H1 (cell line): ENCODE results near the gene RNF44. TPM values are rescaled to one million over a fixed set of nuclear protein-coding genes. Genes with fewer than 3 reads are reported as not detected.

Experiments used
- CTCF ChIA-PET: fragments of 300-600 bp; sonication (Branson Sonifier 250); formaldehyde crosslinking; loops from one replicate; lab custom pipeline; 2021; ENCODE audit not compliant: partially characterized antibody; lab: Charles Lee
- POLR2A ChIA-PET: fragments of 300-600 bp; sonication (Branson Sonifier 250); formaldehyde crosslinking; loops from one replicate; lab custom pipeline; 2021; ENCODE audit warnings: inconsistent platforms; ENCODE audit not compliant: partially characterized antibody; lab: Charles Lee
- DNase-seq, 2 experiments: peaks; one replicate each; pipeline versions ENCODE4 v3.0.0 to v3.0.0-alpha.2; 2010 to 2022; ENCODE audit warnings: low spot score in 2 of 2, low read depth in 1 of 2, mixed read lengths in 1 of 2
- FAIRE-seq: peaks from 2 replicates; lab custom pipeline; 2011; peaks lifted over from hg19 to GRCh38; lab: Jason Lieb, UNC
- H2AFZ ChIP-seq: 2 replicates; pipeline ENCODE4 v1.8.1; 2012; ENCODE audit warnings: low read length, inconsistent platforms
- H2AK5ac ChIP-seq: 2 replicates; pipeline ENCODE4 v1.6.1; 2013; ENCODE audit warnings: low read depth, low read length
- H2BK120ac ChIP-seq: replicated peaks from 2 replicates; pipeline ENCODE3; 2013; ENCODE audit warnings: low read depth, low read length, inconsistent platforms
- H2BK12ac ChIP-seq: 2 replicates; pipeline ENCODE4 v1.6.1; 2013; ENCODE audit warnings: low read depth, low read length
- H2BK15ac ChIP-seq: 2 replicates; pipeline ENCODE4 v1.6.1; 2013; ENCODE audit warnings: low read length
- H2BK20ac ChIP-seq: 2 replicates; pipeline ENCODE4 v1.6.1; 2013; ENCODE audit warnings: low read length
- H2BK5ac ChIP-seq: 2 replicates; pipeline ENCODE4 v1.6.1; 2013; ENCODE audit warnings: low read depth, low read length
- H3K14ac ChIP-seq: 2 replicates; pipeline ENCODE4 v1.6.1; 2013; ENCODE audit warnings: inconsistent platforms; ENCODE audit not compliant: insufficient read length
- H3K18ac ChIP-seq: 2 replicates; pipeline ENCODE4 v1.6.1; 2013; ENCODE audit warnings: low read length; ENCODE audit errors: extremely low read depth
- H3K23ac ChIP-seq: 2 replicates; pipeline ENCODE4 v1.6.1; 2013; ENCODE audit warnings: inconsistent platforms; ENCODE audit not compliant: insufficient read length
- H3K23me2 ChIP-seq: 2 replicates; pipeline ENCODE4 v1.6.1; 2013; ENCODE audit warnings: low read depth, low read length
- H3K27ac ChIP-seq: 2 replicates; pipeline ENCODE4 v1.6.1; 2011; ENCODE audit warnings: low read depth, low read length, inconsistent platforms
- H3K27me3 ChIP-seq, 4 experiments: replicated peaks in 1 of 4; 1 replicate in 1 of 4; 2 replicates in 3 of 4; pipeline versions ENCODE4 v1.6.1 to v1.8.1; 2011 to 2013; ENCODE audit warnings: low read length in 3 of 4, mild to moderate bottlenecking in 3 of 4, inconsistent platforms in 2 of 4, mixed read lengths in 2 of 4, moderate library complexity in 1 of 4; ENCODE audit not compliant: control insufficient read depth in 3 of 4, insufficient read depth in 3 of 4; ENCODE audit errors: extremely low read depth in 1 of 4
- H3K36me3 ChIP-seq, 4 experiments: 2 replicates each; pipeline versions ENCODE4 v1.6.1 to v1.8.1; 2011 to 2013; ENCODE audit warnings: mild to moderate bottlenecking in 4 of 4, low read length in 3 of 4, moderate library complexity in 2 of 4, control low read depth in 1 of 4, inconsistent platforms in 1 of 4; ENCODE audit not compliant: insufficient read depth in 4 of 4, control insufficient read depth in 2 of 4
- H3K4ac ChIP-seq: replicated peaks from 2 replicates; pipeline ENCODE3; 2013; ENCODE audit warnings: low read length, low read depth, mixed read lengths, inconsistent platforms; ENCODE audit not compliant: insufficient read length
- H3K4me1 ChIP-seq, 4 experiments: replicated peaks in 1 of 4; 1 replicate in 1 of 4; 2 replicates in 3 of 4; pipeline versions ENCODE4 v1.6.1 to v1.8.1; 2011 to 2013; ENCODE audit warnings: low read length in 3 of 4, inconsistent platforms in 2 of 4, mixed read lengths in 1 of 4; ENCODE audit not compliant: insufficient read depth in 4 of 4, control insufficient read depth in 3 of 4
- H3K4me2 ChIP-seq, 2 experiments: 2 replicates each; pipeline versions ENCODE4 v1.6.1 to v1.8.1; 2011 to 2013; ENCODE audit warnings: low read depth in 2 of 2, low read length in 2 of 2, control low read depth in 1 of 2, inconsistent platforms in 1 of 2, mild to moderate bottlenecking in 1 of 2; ENCODE audit not compliant: insufficient read depth in 1 of 2
- H3K4me3 ChIP-seq, 4 experiments: fragments of 200-600, 300-600 bp in 1 of 4; sonication (generic), shearing (Covaris generic), sonication (Bioruptor Twin) in 1 of 4; 2 replicates each; pipeline versions ENCODE4 v1.5.1 to v1.8.1; 2011 to 2016; ENCODE audit warnings: low read length in 4 of 4, low read depth in 3 of 4, control low read depth in 2 of 4, inconsistent platforms in 2 of 4, mild to moderate bottlenecking in 2 of 4, mixed read lengths in 1 of 4, moderate library complexity in 1 of 4; ENCODE audit not compliant: insufficient read depth in 2 of 4; ENCODE audit errors: extremely low read depth in 1 of 4
- H3K56ac ChIP-seq: replicated peaks from 2 replicates; pipeline ENCODE3; 2013; ENCODE audit warnings: low read depth, mild to moderate bottlenecking, mixed read lengths, low read length, inconsistent platforms; ENCODE audit not compliant: insufficient read length
- H3K79me1 ChIP-seq: 2 replicates; pipeline ENCODE4 v1.6.1; 2013; ENCODE audit warnings: low read depth, low read length, control low read depth
- H3K79me2 ChIP-seq, 2 experiments: 2 replicates each; pipeline versions ENCODE4 v1.6.1 to v1.8.1; 2012 to 2013; ENCODE audit warnings: low read length in 2 of 2, mild to moderate bottlenecking in 2 of 2, inconsistent platforms in 1 of 2; ENCODE audit not compliant: insufficient read depth in 2 of 2, control insufficient read depth in 1 of 2
- H3K9ac ChIP-seq, 4 experiments: replicated peaks in 1 of 4; 1 replicate in 1 of 4; 2 replicates in 3 of 4; pipeline versions ENCODE4 v1.6.1 to v1.8.1; 2011 to 2013; ENCODE audit warnings: low read depth in 3 of 4, low read length in 3 of 4, control low read depth in 2 of 4, mild to moderate bottlenecking in 2 of 4, moderate library complexity in 2 of 4, inconsistent platforms in 1 of 4; ENCODE audit errors: extremely low read depth in 1 of 4
- H3K9me3 ChIP-seq, 2 experiments: 2 replicates each; pipeline versions ENCODE4 v1.6.1 to v1.8.1; 2012 to 2013; ENCODE audit warnings: mild to moderate bottlenecking in 2 of 2, moderate library complexity in 2 of 2, control low read depth in 1 of 2, inconsistent platforms in 1 of 2, low read depth in 1 of 2, low read length in 1 of 2, mixed read lengths in 1 of 2; ENCODE audit not compliant: insufficient read depth in 2 of 2
- H4K20me1 ChIP-seq, 2 experiments: replicated peaks in 1 of 2; 2 replicates each; pipeline versions ENCODE3 to v1.8.1; 2011 to 2013; ENCODE audit warnings: inconsistent platforms in 2 of 2, low read length in 2 of 2, mild to moderate bottlenecking in 1 of 2; ENCODE audit not compliant: insufficient read depth in 2 of 2, control insufficient read depth in 1 of 2
- H4K5ac ChIP-seq: 2 replicates; pipeline ENCODE4 v1.6.1; 2013; ENCODE audit warnings: low read length, low read depth, mixed read lengths, inconsistent platforms; ENCODE audit not compliant: insufficient read length
- H4K8ac ChIP-seq: 2 replicates; pipeline ENCODE4 v1.8.0; 2013; ENCODE audit warnings: mild to moderate bottlenecking, moderate library complexity, low read length, inconsistent platforms; ENCODE audit not compliant: insufficient read depth; ENCODE audit errors: extremely low read depth
- H4K91ac ChIP-seq: replicated peaks from 2 replicates; pipeline ENCODE3; 2013; ENCODE audit warnings: low read length, mixed read lengths, inconsistent platforms; ENCODE audit not compliant: insufficient read length
- POLR2AphosphoS5 ChIP-seq: IDR thresholded peaks from 2 replicates; pipeline ENCODE4 v1.6.1; 2011; ENCODE audit warnings: low read depth, low read length
- RFX5 ChIP-seq: IDR thresholded peaks from 2 replicates; pipeline ENCODE4 v1.6.1; 2011; ENCODE audit warnings: low read depth, low read length, improper control_type of control experiment, borderline replicate concordance
- WGBS, 2 experiments: shearing (Covaris generic) in 1 of 2; methylation state at CpG; one replicate each; pipeline versions ENCODE4 v1.1.6 to v1.1.7; 2013 to 2015; ENCODE audit warnings: low lambda C conversion rate in 2 of 2, mixed read lengths in 2 of 2, inconsistent platforms in 1 of 2, low coverage in 1 of 2, missing lambda C conversion rate in 1 of 2; ENCODE audit not compliant: insufficient replicate concordance in 2 of 2, insufficient coverage in 1 of 2, insufficient read length in 1 of 2; ENCODE audit errors: extremely low coverage in 1 of 2, missing lambda C conversion rate in 1 of 2; 5-methylcytosine and 5-hydroxymethylcytosine counted together
- polyA plus RNA-seq, 7 experiments: library from polyadenylated mRNA; depleted of rRNA in 3 of 7; stranded (reverse) in 5 of 7; unstranded in 2 of 7; fragments of >200 nt in 5 of 7; fragments of 200-250 nt in 2 of 7; gene quantifications; 1 replicate in 5 of 7; 2 replicates in 1 of 7; 4 replicates in 1 of 7; pipeline versions ENCODE4 v1.2.1 to v1.2.3, GENCODE V29; 2011 to 2013; ENCODE audit warnings: missing spikeins in 2 of 7, mixed read lengths in 2 of 7
- total RNA-seq: library from RNA; stranded (reverse); fragmentation: NEBNext Ultra II Directional; extraction: Animal tissue kit (Norgen Biotek cat#: 25700); gene quantifications from 2 replicates; pipeline ENCODE4 v1.2.1, GENCODE V29; 2021

RNF44 gene
- total and polyA plus RNA-seq, 2 of the 8 experiments (the other 6 are each of a cell fraction or from before 2014, with no cell fraction given), result 54.7 to 164 TPM

DNA sequence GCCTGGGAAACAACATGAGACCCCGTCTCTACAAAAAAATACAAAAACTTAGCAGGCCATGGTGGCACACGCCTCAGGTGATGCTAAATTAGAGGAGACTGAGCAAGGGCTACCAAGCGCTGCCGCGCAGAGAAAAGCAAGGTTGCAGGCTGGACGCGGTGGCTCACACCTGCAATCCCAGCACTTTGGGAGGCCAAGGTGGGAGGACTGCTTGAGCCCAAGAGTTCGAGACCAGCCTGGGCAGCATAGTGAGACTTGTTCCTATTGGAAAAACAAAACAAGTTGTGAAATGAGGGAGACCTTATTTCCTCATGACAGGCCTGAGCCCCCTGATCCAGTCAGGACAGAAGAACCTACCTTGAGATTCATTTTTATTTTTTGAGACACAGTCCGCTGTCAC lies 11.5 kb downstream of the RNF44 start:
- ChIA-PET POLR2A (interaction anchor here (0.6 to 26.0 kb wide), 6 partner anchors 12 to 101 kb away, joined by 3 to 458 read pairs (median 4); partner anchors contain the start of gene RNF44), CTCF (interaction anchor here (0.9 kb wide), 1 partner anchor 17 kb away, joined by 4 read pairs; no protein-coding TSS in a partner anchor)
- peaks cover 16 to 33% (median 27%) of the 10 kb centered on the region in 4 experiments; a peak in 7 of 8 replicates for H3K36me3 ChIP-seq
- no peak overlapping the region for H2BK120ac ChIP-seq
- H3K9ac ChIP-seq, result no peak overlapping the region
- no peak overlapping the region for H4K91ac ChIP-seq
- H4K8ac ChIP-seq, result no peak overlapping the region
- no peak overlapping the region for H3K4me2 ChIP-seq
- no peak overlapping the region for H3K23ac ChIP-seq
- H3K79me2 ChIP-seq, result no peaks in the 10 kb centered on the region
- 0 out of 2 replicates have a peak, but pooled peaks have one; percentile 7 for TF ChIP-seq POLR2AphosphoS5
- TF ChIP-seq RFX5, result no peak
- H3K18ac ChIP-seq, result no peak overlapping the region
- H2BK12ac ChIP-seq, result no peak overlapping the region
- no peaks in the 10 kb centered on the region for H3K27me3 ChIP-seq
- no peak overlapping the region for H2AK5ac ChIP-seq
- no peak overlapping the region for H3K4ac ChIP-seq
- 97% methylated on average over 9 of the region's 9 CpGs; no CpG with 5 or more reads in 1 of the 2 experiments for WGBS, 2 experiments
- H2BK20ac ChIP-seq, result no peak overlapping the region
- no peak overlapping the region for H3K27ac ChIP-seq
- DNase-seq (peak in 1 of 2 experiments; percentile 47), FAIRE-seq (no peak)
- no peak overlapping the region for H2AFZ ChIP-seq
- no peaks in the 10 kb centered on the region; a peak in 1 of 7 replicates for H3K4me1 ChIP-seq
- H3K56ac ChIP-seq, result no peak overlapping the region
- H2BK5ac ChIP-seq, result no peak overlapping the region
- H3K23me2 ChIP-seq, result no peaks in the 10 kb centered on the region
- H3K14ac ChIP-seq, result no peak overlapping the region
- peaks cover 7 to 16% of the 10 kb centered on the region in 2 experiments for H4K20me1 ChIP-seq
- H2BK15ac ChIP-seq, result no peak overlapping the region
- no peaks in the 10 kb centered on the region for H3K9me3 ChIP-seq
- H3K79me1 ChIP-seq, result peaks cover 3% of the 10 kb centered on the region
- H4K5ac ChIP-seq, result no peak overlapping the region
- H3K4me3 ChIP-seq, result no peak overlapping the region
